ENCODE measurements around the gene ZFY. TPM values are rescaled to one million over a fixed set of nuclear protein-coding genes. Genes with fewer than 3 reads are reported as not detected.

The ZFY gene
- total RNA-seq, 3 donors from 2014 or later, result 12.6 to 28.5 TPM; not detected in 1

- DNase-seq (no peak), ATAC-seq (no peak)
- H3K9me3 ChIP-seq, result no peaks in the 10 kb centered on the region
- no peaks in the 10 kb centered on the region for H3K36me3 ChIP-seq (ENCODE audit: low read depth)
- H3K4me1 ChIP-seq (ENCODE audit: low read depth), result peaks cover 4% of the 10 kb centered on the region
- TF ChIP-seq CTCF (IDR thresholded peaks at IDR 0.05), result no peak
- no peak overlapping the region for H3K4me3 ChIP-seq
- intact Hi-C loops (cut with DNase I, micrococcal nuclease), result no loop called here
Observed at GRCh38 chrY:2955561-2955960, 20.4 kb downstream of the ZFY start.

DNA sequence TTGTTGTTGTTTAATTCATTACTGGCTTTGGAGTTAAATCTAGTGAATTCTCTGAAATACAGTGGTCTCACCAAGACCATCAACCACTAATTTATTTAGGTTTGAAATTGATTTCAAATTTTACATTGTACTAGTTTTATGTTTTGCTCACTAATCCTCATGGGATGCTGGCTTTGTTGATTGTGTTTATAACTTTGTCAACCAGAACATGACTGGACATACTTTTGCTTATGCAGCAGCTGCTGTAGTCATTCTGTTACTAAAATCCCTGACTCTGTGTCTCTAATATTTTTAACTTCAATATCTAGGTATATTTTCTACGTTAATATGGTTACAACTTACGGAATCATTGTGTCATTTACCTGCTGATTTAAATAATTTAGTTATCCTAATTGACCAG lies 26.9 kb downstream of the ZFY start:
- H3K4me3 ChIP-seq, result no peak overlapping the region
- no peak for ATAC-seq
- intact Hi-C loops (cut with DNase I, micrococcal nuclease), result no loop called here
- no peaks in the 10 kb centered on the region for H3K9me3 ChIP-seq
- no peaks in the 10 kb centered on the region for H3K36me3 ChIP-seq (ENCODE audit: low read depth)
- no peaks in the 10 kb centered on the region for H3K4me1 ChIP-seq (ENCODE audit: low read depth)
- no peak for DNase-seq
- no peak for TF ChIP-seq CTCF (IDR thresholded peaks at IDR 0.05)

DNA sequence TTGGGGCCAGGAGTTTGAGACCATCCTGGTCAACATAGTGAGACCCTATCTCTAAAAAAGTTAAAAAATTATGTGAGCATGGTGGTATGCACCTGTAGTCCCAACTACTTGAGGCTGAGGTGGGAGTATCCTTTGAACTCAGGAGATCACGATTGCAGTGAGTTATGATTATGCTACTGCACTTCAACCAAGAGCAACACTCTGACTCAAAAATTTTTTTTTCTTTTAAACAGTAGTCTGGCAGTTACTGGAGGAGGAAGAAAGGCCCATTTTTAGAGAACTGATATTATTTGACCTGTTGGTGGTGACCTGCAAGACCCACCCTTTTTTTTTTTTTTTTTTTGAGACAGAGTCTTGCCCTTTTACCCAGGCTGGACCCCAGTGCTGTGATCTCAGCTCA lies 29.6 kb downstream of the ZFY start:
- intact Hi-C loops (cut with DNase I, micrococcal nuclease), result no loop called here
- no peak for TF ChIP-seq CTCF (IDR thresholded peaks at IDR 0.05)
- DNase-seq (no peak), ATAC-seq (no peak)
- H3K4me3 ChIP-seq, result no peak overlapping the region
- H3K4me1 ChIP-seq (ENCODE audit: low read depth), result no peaks in the 10 kb centered on the region
- H3K36me3 ChIP-seq (ENCODE audit: low read depth), result no peaks in the 10 kb centered on the region
- H3K9me3 ChIP-seq, result no peaks in the 10 kb centered on the region

GRCh38 chrY:2965629-2966028 lies 30.4 kb downstream of the ZFY start:
- Histone ChIP-seq H3K9me3 (no peaks in the 10 kb centered on the region), H3K36me3 (ENCODE audit: low read depth) (no peaks in the 10 kb centered on the region), H3K4me3 (no peak overlapping the region), H3K4me1 (ENCODE audit: low read depth) (peaks cover 2% of the 10 kb centered on the region)
- ATAC-seq (no peak), DNase-seq (no peak)
- intact Hi-C loops (cut with DNase I, micrococcal nuclease), result no loop called here
- no peak for TF ChIP-seq CTCF (IDR thresholded peaks at IDR 0.05)

DNA sequence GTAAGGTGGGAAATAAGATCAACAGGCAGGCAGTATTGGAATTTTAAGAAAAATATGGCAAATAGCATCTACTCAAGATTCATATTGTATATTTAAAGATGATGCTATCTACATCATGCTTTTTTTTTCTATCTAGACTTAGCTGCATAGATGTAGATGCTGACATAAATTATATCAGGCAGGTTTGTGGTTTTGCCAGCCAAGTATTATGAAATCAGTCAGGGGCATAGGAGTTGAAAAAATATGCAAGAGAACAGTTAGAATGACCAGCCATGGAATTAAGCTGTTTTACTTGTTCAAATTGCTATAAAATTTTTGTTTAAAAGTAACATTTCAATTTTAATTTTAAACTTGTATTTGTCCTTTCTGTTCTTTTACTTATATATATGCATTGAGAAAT lies 34.4 kb downstream of the ZFY start:
- intact Hi-C loops (cut with DNase I, micrococcal nuclease), result no loop called here
- ATAC-seq (no peak), DNase-seq (no peak)
- Histone ChIP-seq H3K4me3 (no peak overlapping the region), H3K9me3 (no peaks in the 10 kb centered on the region), H3K36me3 (ENCODE audit: low read depth) (no peaks in the 10 kb centered on the region), H3K4me1 (ENCODE audit: low read depth) (peaks cover 2% of the 10 kb centered on the region)
- no peak for TF ChIP-seq CTCF (IDR thresholded peaks at IDR 0.05)

- DNase-seq, result no peak
- Histone ChIP-seq H3K4me1 (ENCODE audit: low read depth) (peaks cover 2% of the 10 kb centered on the region), H3K9me3 (no peaks in the 10 kb centered on the region), H3K4me3 (no peak overlapping the region), H3K36me3 (ENCODE audit: low read depth) (no peaks in the 10 kb centered on the region)
- intact Hi-C loops (cut with DNase I, micrococcal nuclease), result no loop called here
- ATAC-seq, result no peak
- no peak for TF ChIP-seq CTCF (IDR thresholded peaks at IDR 0.05)
Observed at GRCh38 chrY:2972708-2973107, 37.5 kb downstream of the ZFY start.
